ENCODE measurements around the gene C1QL1.

The C1QL1 gene

GRCh38 chr17:44989552-44990138 is 21.5 kb upstream of the C1QL1 start:
- no peak for DNase-seq (ENCODE audit: low read depth)

GRCh38 chr17:44988044-44988942 is 20.2 kb upstream of the C1QL1 start:
- DNase-seq (ENCODE audit: low read depth) = no peak

- DNase-seq (ENCODE audit: low read depth) = no peak
Observed at GRCh38 chr17:44983563-44983962, 15.5 kb upstream of the C1QL1 start.

- no peak for DNase-seq (ENCODE audit: low read depth)
Observed at GRCh38 chr17:44982113-44982702, 14.1 kb upstream of the C1QL1 start.

GRCh38 chr17:44981221-44981968 is 13.3 kb upstream of the C1QL1 start:
- DNase-seq (ENCODE audit: low read depth) = no peak

GRCh38 chr17:44979426-44979995 is 11.4 kb upstream of the C1QL1 start:
- DNase-seq (ENCODE audit: low read depth) = no peak

GRCh38 chr17:44978807-44979206 is 10.7 kb upstream of the C1QL1 start:
- DNase-seq (ENCODE audit: low read depth) = no peak

GRCh38 chr17:44977814-44978550 is 9.9 kb upstream of the C1QL1 start:
- no peak for DNase-seq (ENCODE audit: low read depth)

- DNase-seq (ENCODE audit: low read depth) = no peak
Observed at GRCh38 chr17:44977065-44977464, 9.0 kb upstream of the C1QL1 start.

GRCh38 chr17:44976206-44976605 is 8.1 kb upstream of the C1QL1 start:
- no peak for DNase-seq (ENCODE audit: low read depth)

GRCh38 chr17:44972953-44973352 is 4.8 kb upstream of the C1QL1 start:
- DNase-seq (ENCODE audit: low read depth) = no peak

GRCh38 chr17:44971776-44972483 is 3.8 kb upstream of the C1QL1 start:
- DNase-seq (ENCODE audit: low read depth) = no peak

GRCh38 chr17:44970136-44970741 is 2.1 kb upstream of the C1QL1 start:
- DNase-seq (ENCODE audit: low read depth) = no peak

- DNase-seq (ENCODE audit: low read depth) = no peak
Observed at GRCh38 chr17:44969144-44969780, 1.2 kb upstream of the C1QL1 start.

GRCh38 chr17:44967907-44968224 is 237 bp downstream of the C1QL1 start:
- no peak for DNase-seq (ENCODE audit: low read depth)

GRCh38 chr17:44967026-44967906 is 837 bp downstream of the C1QL1 start:
- DNase-seq (ENCODE audit: low read depth) = no peak

- DNase-seq (ENCODE audit: low read depth) = no peak
Observed at GRCh38 chr17:44966348-44967025, 1.6 kb downstream of the C1QL1 start.

GRCh38 chr17:44965481-44966234 is 2.4 kb downstream of the C1QL1 start:
- no peak for DNase-seq (ENCODE audit: low read depth)

Measured in stimulated activated CD8-positive, alpha-beta memory T cell treated with anti-CD3 and anti-CD28 coated beads, Interleukin-15, amount 100 ng/mL, for 1 hour (primary cell).